Stimulated activated CD8-positive, alpha-beta memory T cell treated with anti-CD3 and anti-CD28 coated beads, Interleukin-4, amount 100 ng/mL, for 4 hours (primary cell): ENCODE results near the gene BCAP29.

Experiments used
- DNase-seq, 2 donors: peaks; one replicate each; pipeline ENCODE4 v3.0.0-alpha.2; 2020; ENCODE audit warnings: low read depth in 2 of 2, low spot score in 1 of 2

The BCAP29 gene

DNA sequence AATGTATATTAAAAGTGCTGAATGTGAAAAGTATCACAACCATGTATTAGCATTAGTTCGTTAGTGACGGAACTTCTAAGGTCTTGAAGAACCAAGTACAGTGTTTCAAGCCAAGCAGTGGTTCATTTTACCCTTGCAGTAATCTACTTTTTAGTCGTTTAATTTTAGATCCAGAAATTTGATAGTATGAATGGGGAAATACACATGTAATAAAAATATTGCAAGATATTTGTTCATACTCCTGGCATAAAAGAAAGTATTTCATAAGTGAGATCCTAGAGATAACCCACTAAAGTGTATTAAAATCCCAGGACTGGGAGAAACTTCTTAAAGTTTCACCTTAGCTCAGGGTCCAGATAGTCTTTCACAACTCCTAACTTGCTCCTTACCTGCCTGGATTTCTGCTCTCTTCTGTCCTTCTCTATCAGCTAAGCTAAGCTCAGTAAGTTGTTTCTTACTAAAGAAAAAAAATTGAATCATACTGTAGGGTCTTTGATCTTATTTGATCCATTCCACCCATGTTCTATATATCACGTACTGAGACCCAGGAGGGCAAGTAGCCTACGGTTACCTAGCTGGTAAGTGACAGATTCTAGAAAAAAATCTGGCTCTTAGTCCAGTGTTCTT, 1.5 kb downstream of the BCAP29 start:
- DNase-seq: no peak

DNA sequence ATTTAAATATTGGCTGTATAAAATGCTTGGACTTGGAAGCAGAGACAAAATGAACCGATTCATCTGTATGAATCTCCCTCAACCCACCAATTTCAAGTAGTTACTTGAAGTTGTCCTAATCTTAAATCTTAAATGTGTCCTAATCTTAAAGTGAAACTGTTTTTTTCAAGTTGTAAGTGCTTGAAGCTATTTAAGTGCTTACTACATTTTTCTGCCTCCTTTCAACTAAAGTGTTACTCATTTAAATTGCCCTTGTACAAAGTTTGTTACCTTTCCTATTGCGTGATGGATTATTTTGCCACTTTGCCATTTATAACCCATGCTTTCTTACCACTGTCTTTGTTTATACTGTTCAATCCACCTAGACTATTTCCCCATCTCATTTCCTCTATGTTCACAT, 2.8 kb downstream of the BCAP29 start:
- DNase-seq: no peak

DNA sequence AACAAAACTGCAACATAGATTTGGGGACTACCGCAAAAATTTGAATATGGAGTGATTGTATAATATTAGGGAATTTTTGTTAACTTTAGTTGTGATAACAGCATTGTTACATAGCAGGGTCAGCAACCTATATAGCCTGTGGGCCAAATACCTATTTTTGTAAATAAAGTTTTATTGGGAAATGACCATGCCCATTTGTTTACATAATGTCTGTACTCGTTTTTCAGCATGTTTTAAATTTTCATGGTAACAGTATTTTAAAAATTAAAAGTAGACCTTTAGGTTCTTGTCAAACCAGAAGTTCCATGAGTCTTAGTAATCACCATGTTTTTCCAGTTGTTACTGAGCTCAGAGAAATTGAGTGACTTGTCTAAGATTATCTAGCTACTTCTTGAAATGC, 4.7 kb downstream of the BCAP29 start:
- DNase-seq: no peak

DNA sequence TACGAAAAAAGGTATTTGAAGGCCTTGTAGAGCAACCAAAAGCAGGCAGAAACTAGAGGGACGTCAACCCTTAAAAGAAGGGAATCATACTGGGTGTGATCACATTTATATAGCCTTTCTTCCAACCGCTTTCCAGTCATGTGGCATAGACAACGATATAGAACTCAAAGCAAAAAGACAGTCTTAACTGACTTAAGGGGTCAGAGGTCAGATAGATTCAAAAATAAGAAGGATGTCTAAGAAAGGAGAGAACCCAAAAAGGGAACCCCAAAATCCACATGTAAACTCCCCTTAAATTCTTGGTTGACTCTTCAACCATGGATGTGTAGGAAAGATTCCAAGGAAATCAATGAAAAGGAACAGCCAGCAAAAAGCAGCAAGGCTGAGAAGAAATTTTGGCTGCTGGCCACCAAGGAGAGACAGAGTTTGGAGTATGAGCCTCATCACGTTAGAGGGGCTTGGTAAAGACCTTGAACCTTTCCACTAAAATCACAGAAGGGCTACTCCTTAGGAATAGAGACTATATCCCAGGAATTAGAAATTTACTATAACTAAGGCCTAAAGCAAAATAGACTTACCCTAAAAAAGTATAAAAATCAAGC, 8.6 kb downstream of the BCAP29 start:
- no peak for DNase-seq

DNA sequence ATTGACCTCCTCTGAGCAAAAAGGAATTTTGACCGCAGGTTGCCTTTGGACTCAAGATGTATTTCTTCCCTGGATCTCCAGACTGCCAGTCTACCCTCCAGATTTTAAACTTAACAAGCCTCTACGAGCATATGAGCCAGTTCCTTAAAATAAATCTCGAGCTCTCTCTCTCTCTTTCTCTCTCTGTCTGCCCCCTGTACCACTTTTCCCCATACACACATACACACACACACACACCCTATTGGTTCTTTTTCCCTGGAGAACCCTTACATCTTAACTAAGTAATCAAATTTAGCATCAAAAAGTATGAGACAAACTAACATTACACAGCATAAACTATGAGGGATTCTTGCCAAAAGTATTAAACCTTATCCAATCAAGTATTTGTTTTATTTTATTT, 11.4 kb downstream of the BCAP29 start:
- no peak for DNase-seq

DNA sequence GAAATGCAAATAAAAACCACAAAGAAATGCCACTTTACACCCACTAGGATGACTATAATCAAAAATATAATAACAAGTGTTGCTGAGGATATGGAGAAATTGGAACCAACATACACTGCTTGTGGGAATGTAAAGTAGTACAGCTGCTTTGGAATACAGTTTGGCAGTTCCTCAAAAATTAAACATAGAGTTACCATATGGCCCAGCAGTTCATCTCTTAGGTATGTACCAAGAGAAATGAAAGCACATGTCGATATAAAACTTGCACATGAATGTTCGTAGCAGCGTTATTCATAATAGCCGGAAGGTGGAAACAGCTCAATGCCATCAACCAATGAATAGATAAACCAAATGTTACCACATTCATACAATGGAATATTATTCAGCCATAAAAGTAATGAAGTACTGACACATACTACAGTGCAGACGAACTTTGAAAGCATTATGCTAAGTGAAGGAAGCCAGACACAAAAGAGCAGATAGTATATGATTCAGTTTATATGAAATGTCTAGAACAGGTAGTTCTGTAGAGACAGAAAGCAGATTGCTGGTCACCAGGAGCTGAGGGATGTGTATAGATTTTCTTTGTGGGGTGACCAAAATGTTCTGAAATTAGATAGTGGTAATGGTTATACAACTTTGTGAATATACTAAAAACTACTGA, 12.4 kb downstream of the BCAP29 start:
- no peak for DNase-seq

DNA sequence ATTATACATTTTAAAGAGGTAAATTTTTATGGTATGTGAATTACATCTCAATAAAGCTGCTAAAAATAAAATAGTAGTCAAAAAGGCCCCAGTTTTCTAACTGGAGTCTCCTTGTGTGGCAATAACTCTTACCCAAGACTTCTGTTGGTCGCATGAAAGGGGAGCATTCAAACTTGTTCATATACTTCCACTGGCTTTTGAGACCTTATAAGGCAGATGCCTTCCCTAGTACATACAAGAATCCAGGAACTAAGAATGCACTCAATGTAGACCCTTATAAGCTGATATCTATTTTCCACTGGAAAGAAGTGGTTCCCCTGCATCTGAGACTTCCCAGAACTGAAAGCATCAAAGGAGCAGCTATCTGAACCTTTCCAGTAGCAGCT, 13.0 kb downstream of the BCAP29 start:
- DNase-seq: no peak

DNA sequence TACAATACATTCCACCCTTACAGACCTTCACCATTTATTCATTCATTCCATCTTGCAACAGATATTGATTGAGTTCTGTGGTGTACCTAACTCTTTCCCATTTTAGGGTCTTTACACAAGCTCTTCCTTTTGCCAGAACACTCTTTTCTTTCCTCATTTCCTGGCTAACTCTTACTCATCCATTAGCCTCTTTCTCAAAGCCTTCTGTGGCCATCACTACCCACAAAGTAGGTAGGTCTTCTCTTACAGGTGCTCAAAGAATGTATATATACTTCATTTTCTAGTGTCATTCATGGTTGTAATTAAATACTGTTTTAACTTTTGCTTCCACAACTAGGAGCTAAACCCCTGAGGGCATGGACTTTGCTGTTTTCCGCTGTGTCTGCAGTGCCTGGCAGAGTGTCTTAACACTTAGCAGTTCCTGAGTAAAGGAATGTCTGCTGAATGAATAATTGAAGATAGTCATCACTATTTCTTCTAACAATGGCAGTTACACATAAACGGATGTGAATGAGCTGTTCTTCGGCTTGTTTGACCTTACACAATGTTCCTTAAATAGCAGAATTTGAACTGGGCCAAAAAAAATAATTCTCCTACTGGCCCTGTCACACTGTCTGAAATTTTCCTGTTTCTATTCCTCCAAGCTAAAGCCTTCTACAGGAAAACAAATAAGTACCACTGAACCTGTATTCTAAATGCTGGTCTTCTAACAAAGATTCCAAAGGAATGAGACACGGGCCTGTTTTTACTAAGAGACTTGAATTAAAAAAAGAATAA, 15.1 kb downstream of the BCAP29 start:
- DNase-seq: no peak

DNA sequence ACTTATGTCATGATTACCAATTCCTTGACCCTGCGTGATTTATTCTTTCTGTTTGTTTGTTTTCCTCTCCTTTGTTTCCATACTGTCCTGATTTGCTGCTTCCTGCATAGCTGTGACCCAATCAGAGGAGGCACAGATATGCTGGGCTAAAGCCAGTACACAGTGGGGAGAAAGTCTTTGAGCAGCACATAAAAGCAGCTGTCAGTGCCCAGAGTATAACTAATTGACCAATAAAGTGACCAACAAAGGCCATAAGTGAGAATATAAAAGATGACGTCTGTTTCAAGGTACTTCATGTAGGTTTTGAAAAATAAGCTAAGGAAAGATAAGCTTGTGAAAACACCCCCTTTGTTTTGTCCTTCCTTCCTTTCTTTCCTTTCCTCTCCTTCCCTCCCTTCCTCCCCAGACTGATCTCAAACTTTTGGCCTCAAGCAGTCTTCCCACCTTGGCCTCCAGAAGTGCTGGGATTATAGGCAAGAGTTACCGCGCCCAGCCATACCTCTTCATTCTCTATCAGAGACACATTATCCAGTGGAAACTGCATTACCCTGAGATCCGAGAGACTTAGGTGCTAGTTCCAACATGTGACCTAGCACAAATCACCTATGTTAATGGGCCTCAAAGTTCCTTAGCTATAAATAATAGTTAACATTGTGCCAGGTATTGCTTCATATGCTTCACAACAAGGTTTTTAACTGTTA, 17.0 kb downstream of the BCAP29 start:
- DNase-seq: no peak

DNA sequence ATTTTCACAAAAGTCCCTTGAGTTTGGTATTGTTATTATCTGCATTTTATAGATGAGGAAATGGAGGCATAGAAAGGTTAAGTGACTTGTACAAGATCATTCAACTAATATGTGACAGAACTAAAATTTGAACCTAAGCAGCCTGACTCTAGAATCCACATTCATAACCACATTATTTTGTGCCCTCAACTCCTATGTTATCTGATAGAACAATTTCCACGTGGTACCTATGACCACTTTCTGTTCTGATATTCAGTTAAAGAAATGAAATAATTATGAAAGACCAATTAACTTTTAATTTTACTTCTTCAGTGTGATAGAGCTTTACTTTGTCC, 17.5 kb downstream of the BCAP29 start:
- DNase-seq: no peak

DNA sequence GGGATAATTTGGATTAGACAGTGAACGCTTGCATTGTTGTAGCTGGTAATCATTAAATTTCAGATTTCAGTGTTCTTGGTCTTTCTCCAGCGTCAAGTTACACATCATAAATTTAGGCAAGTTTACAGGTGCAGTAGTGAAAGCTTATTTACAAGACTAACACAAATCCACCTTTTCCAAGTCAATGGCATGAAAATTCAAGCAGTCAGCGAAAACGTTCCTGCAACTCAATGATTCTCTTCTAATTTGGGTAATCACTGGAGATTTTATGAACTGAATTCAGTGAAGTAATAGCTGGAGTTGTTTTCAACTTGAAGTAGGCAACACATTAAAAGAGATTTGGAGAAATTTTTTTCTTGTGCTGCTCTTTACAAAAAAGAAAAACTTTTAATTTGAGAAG, 17.9 kb downstream of the BCAP29 start:
- DNase-seq: no peak

DNA sequence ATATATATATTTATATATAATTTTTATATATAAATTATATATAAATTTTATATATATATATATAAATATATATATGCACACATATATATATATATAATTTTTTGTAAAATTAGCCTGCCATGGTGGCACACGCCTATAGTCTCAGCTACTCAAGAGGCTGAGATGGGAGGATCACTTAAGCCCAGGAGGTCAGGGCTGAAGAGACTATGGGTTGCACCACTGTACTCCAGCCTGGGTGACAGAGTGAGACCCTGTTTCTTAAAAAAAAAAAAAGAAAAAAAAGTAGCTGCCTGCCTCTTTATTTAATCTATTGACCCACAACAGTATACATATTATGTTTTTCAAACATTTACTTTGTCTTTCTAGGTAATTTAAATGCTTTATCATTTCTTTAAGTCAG, 19.2 kb downstream of the BCAP29 start:
- DNase-seq: no peak

DNA sequence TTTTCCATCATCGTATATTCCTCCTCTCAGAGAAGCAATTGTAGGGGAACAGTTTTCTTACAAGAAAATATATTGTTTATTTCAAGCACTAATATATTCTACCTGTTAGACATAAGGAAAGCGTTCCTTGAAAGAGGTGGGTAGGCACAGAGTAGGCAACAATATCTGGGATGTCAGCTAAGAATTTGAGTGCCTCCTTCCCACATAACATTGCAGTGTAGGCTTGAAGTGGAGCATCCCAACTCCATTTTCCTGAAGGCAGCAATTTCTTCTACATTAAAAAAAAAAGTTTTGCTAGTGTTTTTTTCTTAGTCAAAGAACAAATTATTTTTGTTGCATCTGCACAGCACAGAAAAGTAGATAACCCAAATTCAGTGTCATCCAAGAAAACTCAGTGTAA, 20.8 kb downstream of the BCAP29 start:
- DNase-seq: no peak

DNA sequence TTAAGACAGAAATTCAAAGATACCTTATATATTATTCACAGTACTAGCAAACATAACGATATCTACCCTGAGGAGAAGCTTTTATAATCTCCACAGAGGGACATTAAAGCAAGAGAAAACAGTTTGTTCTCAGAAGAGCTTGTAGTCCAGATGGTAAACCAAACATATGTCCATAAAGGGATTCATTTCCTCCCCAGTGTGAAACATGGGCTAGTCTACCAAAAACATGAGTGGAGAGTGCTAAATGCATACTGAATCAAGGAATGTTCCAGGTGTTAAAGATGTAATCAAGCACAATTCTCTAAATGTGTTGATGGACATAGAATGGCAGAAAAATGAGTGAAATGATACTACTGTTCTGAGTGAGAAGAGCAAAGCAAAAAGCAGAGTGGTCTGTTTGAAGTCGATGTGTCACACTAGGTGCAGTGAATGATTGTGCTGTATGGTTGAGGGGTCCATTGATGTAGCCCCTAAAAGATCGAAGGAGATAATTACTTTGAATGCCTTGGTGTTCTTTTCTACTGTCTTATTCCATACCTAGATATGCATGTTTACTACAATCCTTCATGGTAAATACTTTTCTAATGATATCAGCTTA, 25.3 kb downstream of the BCAP29 start:
- DNase-seq: no peak

DNA sequence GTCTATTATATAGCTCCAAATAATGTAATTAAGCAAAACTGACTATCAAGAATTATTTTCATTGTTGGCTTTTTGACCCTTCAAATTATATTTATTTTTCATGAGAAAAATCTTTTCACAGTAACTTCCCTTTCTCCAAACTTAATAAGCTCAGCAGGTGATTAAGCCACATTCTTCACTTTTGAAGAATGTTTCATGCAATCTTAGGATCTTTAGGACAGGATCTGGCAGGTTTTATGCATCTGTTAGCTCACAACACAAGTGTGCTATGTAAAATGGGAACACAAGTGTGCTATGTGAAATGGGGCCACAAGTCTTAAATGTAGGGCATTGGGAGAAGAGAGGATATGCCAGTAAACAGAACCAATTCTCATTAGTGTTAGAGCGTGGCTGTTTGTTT, 26.3 kb downstream of the BCAP29 start:
- no peak for DNase-seq

DNA sequence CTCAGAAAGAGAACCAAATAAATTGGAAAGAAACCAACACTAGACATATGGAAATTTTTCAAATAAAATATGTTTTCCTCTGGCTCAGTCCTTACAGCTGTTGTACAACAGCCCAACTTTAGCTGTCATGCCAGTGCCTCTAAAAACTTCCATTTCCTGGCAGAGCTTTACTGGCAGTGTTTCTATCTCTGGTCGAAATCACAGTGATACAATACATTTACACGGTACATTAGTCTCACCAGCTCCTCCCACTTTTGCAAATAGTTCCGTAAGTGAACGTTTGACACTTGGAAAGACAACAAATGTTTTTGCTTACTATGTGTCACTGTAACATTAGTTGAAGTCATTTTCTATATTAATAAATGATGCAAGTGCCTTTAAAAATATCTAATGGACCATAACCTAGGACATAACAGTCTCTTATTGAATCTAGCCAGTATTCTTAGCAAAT, 29.8 kb downstream of the BCAP29 start:
- no peak for DNase-seq

DNA sequence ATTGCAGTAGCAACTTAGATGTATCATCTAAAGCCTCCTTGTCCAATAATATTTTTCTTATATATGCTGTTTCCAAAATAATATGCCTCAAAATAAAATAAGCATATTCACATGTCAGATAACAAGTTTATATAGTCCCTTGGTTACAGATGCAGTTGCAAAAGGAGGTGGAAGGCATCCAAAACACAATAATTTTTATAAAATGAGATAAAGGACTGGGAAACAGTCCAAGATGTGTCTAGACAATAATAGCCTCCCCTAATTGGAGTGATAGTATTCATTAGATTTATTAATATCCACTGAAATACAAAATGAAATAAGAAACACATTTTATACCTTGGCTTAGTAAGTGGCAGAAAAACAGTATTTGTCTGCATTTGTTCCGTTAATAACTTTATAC, 30.3 kb downstream of the BCAP29 start:
- no peak for DNase-seq

DNA sequence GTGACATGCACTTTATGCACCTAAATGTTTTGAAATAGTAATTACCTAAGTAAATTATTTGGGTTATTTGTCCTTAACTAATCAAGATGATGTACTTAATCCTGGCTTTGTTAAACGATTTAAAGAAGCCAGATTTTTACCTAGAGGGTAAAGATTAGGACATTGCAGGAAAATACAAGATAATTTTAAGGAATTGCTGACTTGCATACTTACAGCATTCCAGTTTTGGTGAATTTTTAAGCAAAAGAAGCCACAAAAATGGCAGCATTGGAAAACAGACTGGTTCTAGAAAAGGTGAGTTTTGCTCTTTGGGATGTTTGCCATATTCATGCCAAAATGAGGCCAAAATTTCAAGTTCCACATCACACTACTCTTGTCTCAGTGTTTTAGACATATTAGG, 33.4 kb downstream of the BCAP29 start:
- no peak for DNase-seq

DNA sequence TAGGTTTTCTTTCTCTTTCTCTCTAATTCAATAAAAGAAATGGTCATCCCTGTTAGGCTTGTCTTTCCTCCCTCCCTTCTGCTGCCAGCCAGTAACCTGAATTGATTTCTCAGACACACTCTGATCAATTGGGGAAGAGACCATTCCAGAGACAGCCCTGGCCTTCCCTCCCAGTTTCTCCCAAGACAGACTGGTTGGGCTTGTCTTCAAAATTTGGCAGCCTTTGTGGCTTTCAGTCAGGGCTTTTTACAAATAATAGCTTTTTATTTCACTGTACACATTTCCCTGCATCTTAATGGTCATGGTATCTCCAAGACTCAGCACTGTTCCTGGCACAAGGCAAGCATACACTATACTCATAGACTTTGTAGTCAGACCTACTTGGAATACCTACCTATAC, 33.9 kb downstream of the BCAP29 start:
- DNase-seq: no peak

DNA sequence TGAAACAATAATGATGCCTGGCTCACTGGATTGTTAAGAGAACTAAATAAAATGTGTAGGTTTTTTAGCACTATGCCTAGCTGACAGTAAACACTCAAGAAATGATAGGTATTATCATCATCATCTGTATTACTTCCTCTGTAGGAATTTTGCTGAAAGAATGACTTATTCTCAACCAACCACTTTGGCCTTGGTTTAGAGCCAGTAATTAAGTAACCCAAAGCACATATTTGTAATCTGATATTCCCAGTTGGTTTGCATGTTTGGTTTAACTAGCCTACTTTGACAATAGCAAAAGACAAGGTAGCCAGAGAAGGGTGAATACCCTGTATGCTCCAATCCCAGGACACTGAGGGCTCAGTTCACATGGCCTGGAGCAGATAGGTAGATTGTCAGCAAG, 34.4 kb downstream of the BCAP29 start:
- DNase-seq: no peak
